HEK293 (cell line): ENCODE measurements around the gene HAAO.

ENCODE experiments used
- CTCF ChIA-PET: fragments of 350-600 bp; formaldehyde crosslinking; extraction: SDS; loops from one replicate; lab custom pipeline; 2021; ENCODE audit warnings: antibody characterized with exemption; lab: Yijun Ruan, JAX
- POLR2A ChIA-PET: fragments of 300-600 bp; formaldehyde crosslinking; extraction: SDS; loops from one replicate; lab custom pipeline; 2020; ENCODE audit warnings: antibody characterized with exemption, inconsistent platforms; lab: Yijun Ruan, JAX
- H3K27ac ChIP-seq: fragments of 200-500 bp; sonication (Bioruptor generic); 2 replicates; pipeline ENCODE4 v1.5.1; 2014; ENCODE audit warnings: low read depth, low read length, control low read depth, inconsistent platforms; ENCODE audit errors: extremely low read depth
- H3K36me3 ChIP-seq, 2 experiments: fragments of 200-500 bp in 1 of 2; sonication (Bioruptor generic) in 1 of 2; 1 replicate in 1 of 2; 2 replicates in 1 of 2; pipeline ENCODE4 v1.5.1; 2014 to 2017; ENCODE audit warnings: inconsistent platforms in 2 of 2, low read length in 2 of 2; ENCODE audit not compliant: control insufficient read depth in 2 of 2, insufficient read depth in 1 of 2
- H3K4me1 ChIP-seq: fragments of 200-500 bp; sonication (Bioruptor generic); 2 replicates; pipeline ENCODE4 v1.5.1; 2014; ENCODE audit warnings: mild to moderate bottlenecking, low read length, inconsistent platforms; ENCODE audit not compliant: control insufficient read depth, insufficient read depth
- H3K4me3 ChIP-seq: 2 replicates; pipeline ENCODE4 v1.5.1; 2011; ENCODE audit warnings: low read depth, mild to moderate bottlenecking, control low read depth, low read length, moderate library complexity
- H3K9me3 ChIP-seq: fragments of 200-500 bp; sonication (Bioruptor generic); 2 replicates; pipeline ENCODE4 v1.5.1; 2014; ENCODE audit warnings: low read depth, low read length, inconsistent platforms; ENCODE audit not compliant: control insufficient read depth, insufficient read depth
- BCL6B ChIP-seq: fragments of 450-650 bp; formaldehyde crosslinking; IDR thresholded peaks from 2 replicates; pipeline ENCODE4 v1.5.1; 2017; ENCODE audit warnings: missing biosample characterization, missing genetic modification characterization
- CTCF ChIP-seq: fragments of 450-650 bp; formaldehyde crosslinking; IDR thresholded peaks from 2 replicates; pipeline ENCODE4 v1.5.1; 2016; ENCODE audit warnings: missing biosample characterization, missing genetic modification characterization
- HOXD13 ChIP-seq: sonication (generic); formaldehyde crosslinking; IDR thresholded peaks from 2 replicates; pipeline ENCODE4 v1.8.0; 2022; ENCODE audit warnings: missing genetic modification reagents, borderline replicate concordance
- KLF1 ChIP-seq: fragments of 450-650 bp; formaldehyde crosslinking; IDR thresholded peaks from 2 replicates; pipeline ENCODE4 v1.5.1; 2016; ENCODE audit warnings: missing biosample characterization, missing genetic modification characterization
- REST ChIP-seq: fragments of 450-650 bp; formaldehyde crosslinking; IDR thresholded peaks from 2 replicates; pipeline ENCODE4 v1.5.1; 2016; ENCODE audit warnings: missing biosample characterization, missing genetic modification characterization
- WT1 ChIP-seq: fragments of 450-650 bp; formaldehyde crosslinking; IDR thresholded peaks from 2 replicates; pipeline ENCODE4 v1.5.1; 2016; ENCODE audit warnings: missing biosample characterization, missing genetic modification characterization
- ZBTB6 ChIP-seq: fragments of 450-650 bp; formaldehyde crosslinking; IDR thresholded peaks from 2 replicates; pipeline ENCODE4 v1.5.1; 2017; ENCODE audit warnings: missing biosample characterization, missing genetic modification characterization
- ZNF18 ChIP-seq: fragments of 450-650 bp; formaldehyde crosslinking; IDR thresholded peaks from 2 replicates; pipeline ENCODE4 v1.5.1; 2016; ENCODE audit warnings: missing biosample characterization, missing genetic modification characterization
- ZNF211 ChIP-seq: fragments of 450-650 bp; formaldehyde crosslinking; IDR thresholded peaks from 2 replicates; pipeline ENCODE4 v1.5.1; 2016; ENCODE audit warnings: low read depth, missing biosample characterization, missing genetic modification characterization
- ZNF239 ChIP-seq: fragments of 450-650 bp; formaldehyde crosslinking; IDR thresholded peaks from 2 replicates; pipeline ENCODE4 v1.5.1; 2016; ENCODE audit warnings: missing biosample characterization, missing genetic modification characterization
- ZNF280D ChIP-seq: fragments of 450-650 bp; formaldehyde crosslinking; IDR thresholded peaks from 2 replicates; pipeline ENCODE4 v1.5.1; 2016; ENCODE audit warnings: missing biosample characterization, missing genetic modification characterization
- ZNF302 ChIP-seq: fragments of 450-650 bp; formaldehyde crosslinking; IDR thresholded peaks from 2 replicates; pipeline ENCODE4 v1.5.1; 2016; ENCODE audit warnings: missing biosample characterization, missing genetic modification characterization, low read depth
- ZNF610 ChIP-seq: fragments of 450-650 bp; formaldehyde crosslinking; IDR thresholded peaks from 2 replicates; pipeline ENCODE4 v1.5.1; 2016; ENCODE audit warnings: missing biosample characterization, missing genetic modification characterization, borderline replicate concordance
- ZNF654 ChIP-seq: fragments of 450-650 bp; formaldehyde crosslinking; IDR thresholded peaks from 2 replicates; pipeline ENCODE4 v1.5.1; 2016; ENCODE audit warnings: low read depth, missing biosample characterization, missing genetic modification characterization
- ZXDB ChIP-seq: fragments of 450-650 bp; formaldehyde crosslinking; IDR thresholded peaks from 2 replicates; pipeline ENCODE4 v1.5.1; 2016; ENCODE audit warnings: missing biosample characterization, missing genetic modification characterization
- TF ChIP-seq, protein P1 (sequence below): fragments of 450-650 bp; formaldehyde crosslinking; IDR thresholded peaks from 2 replicates; pipeline ENCODE4 v1.5.1; 2016; ENCODE audit warnings: missing biosample characterization, missing genetic modification characterization, low read depth
- TF ChIP-seq, protein P2 (sequence below): fragments of 450-650 bp; formaldehyde crosslinking; IDR thresholded peaks from 2 replicates; pipeline ENCODE4 v1.5.1; 2016; ENCODE audit warnings: missing biosample characterization, missing genetic modification characterization

HAAO gene

GRCh38 chr2:42802150-42802549, 9.8 kb upstream of the HAAO start:
- Histone ChIP-seq H3K9me3 (no peaks in the 10 kb centered on the region), H3K4me1 (no peaks in the 10 kb centered on the region), H3K27ac (no peak overlapping the region), H3K4me3 (no peak overlapping the region), H3K36me3 (no peaks in the 10 kb centered on the region)
- ChIA-PET POLR2A (no interaction called here), CTCF (no interaction called here)
- TF ChIP-seq, protein P1, sequence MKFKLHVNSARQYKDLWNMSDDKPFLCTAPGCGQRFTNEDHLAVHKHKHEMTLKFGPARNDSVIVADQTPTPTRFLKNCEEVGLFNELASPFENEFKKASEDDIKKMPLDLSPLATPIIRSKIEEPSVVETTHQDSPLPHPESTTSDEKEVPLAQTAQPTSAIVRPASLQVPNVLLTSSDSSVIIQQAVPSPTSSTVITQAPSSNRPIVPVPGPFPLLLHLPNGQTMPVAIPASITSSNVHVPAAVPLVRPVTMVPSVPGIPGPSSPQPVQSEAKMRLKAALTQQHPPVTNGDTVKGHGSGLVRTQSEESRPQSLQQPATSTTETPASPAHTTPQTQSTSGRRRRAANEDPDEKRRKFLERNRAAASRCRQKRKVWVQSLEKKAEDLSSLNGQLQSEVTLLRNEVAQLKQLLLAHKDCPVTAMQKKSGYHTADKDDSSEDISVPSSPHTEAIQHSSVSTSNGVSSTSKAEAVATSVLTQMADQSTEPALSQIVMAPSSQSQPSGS (tag by site-specific recombination): no peak
- TF ChIP-seq ZNF302 (no peak), ZNF239 (tag by site-specific recombination) (no peak), WT1 (tag by site-specific recombination) (no peak), HOXD13 (CRISPR knock-in tag) (no peak), ZNF18 (no peak), KLF1 (tag by site-specific recombination) (no peak), ZNF280D (tag by site-specific recombination) (no peak), ZNF654 (tag by site-specific recombination) (no peak), ZNF211 (tag by site-specific recombination) (no peak), ZXDB (no peak), REST (no peak), ZNF610 (tag by site-specific recombination) (no peak), BCL6B (tag by site-specific recombination) (no peak), CTCF (no peak), ZBTB6 (tag by site-specific recombination) (no peak)
- TF ChIP-seq, protein P2, sequence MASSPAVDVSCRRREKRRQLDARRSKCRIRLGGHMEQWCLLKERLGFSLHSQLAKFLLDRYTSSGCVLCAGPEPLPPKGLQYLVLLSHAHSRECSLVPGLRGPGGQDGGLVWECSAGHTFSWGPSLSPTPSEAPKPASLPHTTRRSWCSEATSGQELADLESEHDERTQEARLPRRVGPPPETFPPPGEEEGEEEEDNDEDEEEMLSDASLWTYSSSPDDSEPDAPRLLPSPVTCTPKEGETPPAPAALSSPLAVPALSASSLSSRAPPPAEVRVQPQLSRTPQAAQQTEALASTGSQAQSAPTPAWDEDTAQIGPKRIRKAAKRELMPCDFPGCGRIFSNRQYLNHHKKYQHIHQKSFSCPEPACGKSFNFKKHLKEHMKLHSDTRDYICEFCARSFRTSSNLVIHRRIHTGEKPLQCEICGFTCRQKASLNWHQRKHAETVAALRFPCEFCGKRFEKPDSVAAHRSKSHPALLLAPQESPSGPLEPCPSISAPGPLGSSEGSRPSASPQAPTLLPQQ: no peak
